ENCODE measurements around the gene PCGF1. TPM values are rescaled to one million over a fixed set of nuclear protein-coding genes. Genes with fewer than 3 reads are reported as not detected.

PCGF1 gene
- 28.7 and 30.6 TPM in 2 replicates for polyA plus RNA-seq (2011; rRNA removed)
- 29.8 and 59.0 TPM in 2 replicates for polyA minus RNA-seq (2011; rRNA and poly(A)+ RNA removed)

DNA sequence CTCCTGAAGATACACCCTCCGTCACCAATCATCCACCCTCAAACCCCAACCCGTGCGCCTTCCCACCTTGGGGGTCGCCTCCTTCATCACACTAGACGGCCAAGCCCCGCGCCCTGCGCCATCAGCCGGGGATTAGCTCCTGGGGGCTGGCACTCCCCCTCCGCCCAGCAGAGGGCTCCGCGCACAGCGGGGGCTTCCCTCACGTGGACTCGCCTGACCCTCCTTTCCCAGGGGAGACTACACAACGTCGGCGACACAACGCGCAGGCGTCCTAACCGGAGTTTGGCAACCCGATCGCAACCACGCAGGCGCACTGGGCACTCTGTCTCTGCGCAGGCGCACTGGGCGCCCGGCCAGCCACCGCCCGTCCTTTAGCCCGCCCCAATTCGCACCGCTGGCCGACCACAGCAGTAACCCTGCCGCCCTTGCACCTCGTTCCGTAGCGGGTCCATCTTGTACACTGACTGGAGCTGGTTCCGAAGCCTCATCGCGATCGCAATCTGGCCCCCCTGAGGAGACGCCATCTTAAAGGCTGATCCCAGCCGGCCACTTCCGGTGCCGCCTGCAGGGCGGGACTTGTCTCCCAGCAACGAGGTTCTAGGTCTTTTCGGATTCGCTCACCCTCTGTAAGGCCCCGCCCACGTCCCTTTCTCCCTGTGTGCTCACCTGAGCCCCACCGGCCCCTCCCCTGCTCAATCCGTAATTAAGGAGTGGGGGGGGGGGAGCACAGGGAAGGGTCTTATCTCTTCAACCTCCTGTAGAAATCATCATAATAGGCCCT is at the start of gene PCGF1:
Gene PCGF1, minus strand, starts transcription at position 551 of the 781 bp plus-strand sequence. Its CDS starts 27 bp downstream, at position 524.
- H3K36me3 ChIP-seq (ENCODE audit: control insufficient read depth, insufficient read depth, low read length): peaks cover 11% of the 10 kb centered on the region
- POLR2A ChIA-PET: no interaction called here

DNA sequence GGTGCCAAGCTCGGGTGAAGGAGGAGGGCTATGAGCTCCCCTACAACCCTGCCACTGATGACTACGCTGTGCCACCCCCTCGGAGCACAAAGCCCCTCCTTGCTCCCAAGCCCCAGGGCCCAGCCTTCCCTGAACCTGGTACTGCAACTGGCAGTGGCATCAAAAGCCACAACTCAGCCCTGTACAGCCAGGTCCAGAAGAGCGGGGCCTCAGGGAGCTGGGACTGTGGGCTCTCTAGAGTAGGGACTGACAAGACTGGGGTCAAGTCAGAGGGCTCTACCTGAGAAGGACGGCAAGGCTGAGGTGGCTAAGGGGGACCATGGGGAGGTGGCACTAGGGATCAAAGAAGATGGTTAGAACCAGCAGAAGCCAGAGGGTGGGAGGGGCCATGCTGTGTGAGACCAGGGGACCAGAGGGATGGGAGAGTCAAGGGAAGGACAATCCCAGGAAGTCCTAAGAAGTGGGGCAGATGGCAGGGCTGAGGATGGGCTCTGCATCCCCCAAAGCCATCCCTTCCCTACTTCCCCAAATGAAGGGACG is 49.4 kb upstream of the PCGF1 start:
- ChIA-PET CTCF (interaction anchor here (1.3 to 1.7 kb wide), 2 partner anchors 9 to 17 kb away, joined by 3 to 4 read pairs; no protein-coding TSS in a partner anchor), POLR2A (no interaction called here)
- Histone ChIP-seq H3K36me3 (ENCODE audit: control insufficient read depth, insufficient read depth, low read length) (peaks cover 4% of the 10 kb centered on the region), H3K27me3 (ENCODE audit: control insufficient read depth, insufficient read depth, low read length) (no peaks in the 10 kb centered on the region), H3K4me3 (ENCODE audit: low read depth, low read length) (no peak overlapping the region)
- no peak for TF ChIP-seq CTCF (IDR thresholded peaks at IDR 0.05; ENCODE audit: insufficient read depth, low read depth, low read length)
- no peak for DNase-seq (ENCODE audit: low read depth)

More for the DNA sequence above, at the start of gene PCGF1:
- peaks cover 1% of the 10 kb centered on the region; the same call in 1 of the 2 replicates for H3K27me3 ChIP-seq (ENCODE audit: control insufficient read depth, insufficient read depth, low read length)
- peak within 1 kb of the TSS; percentile 95 for H3K4me3 ChIP-seq (ENCODE audit: low read depth, low read length)
- DNase-seq (ENCODE audit: low read depth): peak; percentile 91
- CTCF ChIA-PET: interaction anchor here (1.0 to 3.1 kb wide), 6 partner anchors 11 to 82 kb away, joined by 3 to 8 read pairs (median 4); no protein-coding TSS in a partner anchor
- peak; percentile 57 for TF ChIP-seq CTCF (IDR thresholded peaks at IDR 0.05; ENCODE audit: insufficient read depth, low read depth, low read length)

- Histone ChIP-seq H3K4me3 (ENCODE audit: low read depth, low read length) (no peak overlapping the region), H3K36me3 (ENCODE audit: control insufficient read depth, insufficient read depth, low read length) (peaks cover 4% of the 10 kb centered on the region), H3K27me3 (ENCODE audit: control insufficient read depth, insufficient read depth, low read length) (no peaks in the 10 kb centered on the region)
- no peak for DNase-seq (ENCODE audit: low read depth)
- POLR2A ChIA-PET: no interaction called here
- CTCF ChIA-PET: interaction anchor here (0.5 to 1.7 kb wide), 2 partner anchors 9 to 18 kb away, joined by 3 to 4 read pairs; no protein-coding TSS in a partner anchor
- TF ChIP-seq CTCF (IDR thresholded peaks at IDR 0.05; ENCODE audit: insufficient read depth, low read depth, low read length): no peak
Observed at GRCh38 chr2:74556159-74556558, 48.7 kb upstream of the PCGF1 start.

- Histone ChIP-seq H3K36me3 (ENCODE audit: control insufficient read depth, insufficient read depth, low read length) (peaks cover 4% of the 10 kb centered on the region), H3K27me3 (ENCODE audit: control insufficient read depth, insufficient read depth, low read length) (no peaks in the 10 kb centered on the region), H3K4me3 (ENCODE audit: low read depth, low read length) (peak overlapping the region; percentile 54)
- CTCF ChIA-PET: interaction anchor here (0.5 to 1.7 kb wide), 3 partner anchors 10 to 19 kb away, joined by 3 to 4 read pairs (median 3); no protein-coding TSS in a partner anchor
- no peak for TF ChIP-seq CTCF (IDR thresholded peaks at IDR 0.05; ENCODE audit: insufficient read depth, low read depth, low read length)
- DNase-seq (ENCODE audit: low read depth): no peak
- POLR2A ChIA-PET: no interaction called here
Observed at GRCh38 chr2:74555610-74556103, 48.2 kb upstream of the PCGF1 start.

Data from BJ (cell line).